HepG2 (cell line): ENCODE data around the gene PIGL. TPM values are rescaled to one million over a fixed set of nuclear protein-coding genes. Genes with fewer than 3 reads are reported as not detected.

Source experiments
- ATAC-seq: fragments of 200-7000 bp; cut with Tn5 transposase; 3 replicates; pipeline ENCODE4 v1.9.1; 2020; ENCODE audit warnings: mild to moderate bottlenecking, moderate library complexity
- BruUV-seq: library from RNA; stranded (reverse); fragments of 400-500 nt; replicated peaks from 2 replicates; lab custom pipeline; 2021; lab: Mats Ljungman, UMichigan
- CTCF ChIA-PET: fragments of 300-600 bp; formaldehyde crosslinking; extraction: SDS; loops from one replicate; lab custom pipeline; 2021; ENCODE audit warnings: low total read pairs, inconsistent platforms, low intra/inter-chr PET ratio; lab: Yijun Ruan, JAX
- POLR2A ChIA-PET: fragments of 350-600 bp; sonication (Branson Sonifier 250); formaldehyde crosslinking; loops from one replicate; lab custom pipeline; 2020; ENCODE audit warnings: antibody characterized with exemption, inconsistent platforms; lab: Yijun Ruan, JAX
- DNase-seq: peaks from one replicate; pipeline ENCODE4 v3.0.0-alpha.2; 2015; ENCODE audit warnings: low spot score
- FAIRE-seq: peaks from 3 replicates; lab custom pipeline; 2011; peaks lifted over from hg19 to GRCh38; lab: Jason Lieb, UNC
- H2AFZ ChIP-seq: one replicate; pipeline ENCODE4 v1.6.1; 2011; ENCODE audit warnings: low read length, inconsistent platforms
- H3K27ac ChIP-seq: fragments of 300-600 bp; 3 replicates; pipeline ENCODE4 v1.8.0; 2011; ENCODE audit warnings: mixed run types, mild to moderate bottlenecking, mixed read lengths, low read length, inconsistent platforms; ENCODE audit not compliant: insufficient read depth; ENCODE audit errors: extremely low read length
- H3K27me3 ChIP-seq, 2 experiments: fragments of 200-600 bp in 1 of 2; 2 replicates in 1 of 2; 3 replicates in 1 of 2; pipeline versions ENCODE4 v1.6.0 to v1.8.0; 2011; ENCODE audit warnings: low read length in 2 of 2, mild to moderate bottlenecking in 2 of 2, moderate library complexity in 2 of 2, inconsistent platforms in 1 of 2; ENCODE audit not compliant: insufficient read depth in 2 of 2, control insufficient read depth in 1 of 2
- H3K36me3 ChIP-seq, 2 experiments: fragments of 200-600 bp in 1 of 2; replicated peaks in 1 of 2; 2 replicates in 1 of 2; 3 replicates in 1 of 2; pipeline versions ENCODE4 v1.5.1 to v1.8.0; 2011; ENCODE audit warnings: low read length in 2 of 2, inconsistent platforms in 1 of 2; ENCODE audit not compliant: insufficient read depth in 2 of 2, control insufficient read depth in 1 of 2
- H3K4me1 ChIP-seq: 2 replicates; pipeline ENCODE4 v1.5.1; 2012; ENCODE audit warnings: low read length, inconsistent platforms; ENCODE audit not compliant: insufficient read depth
- H3K4me2 ChIP-seq: 2 replicates; pipeline ENCODE4 v1.6.0; 2011; ENCODE audit warnings: low read depth, low read length, inconsistent platforms
- H3K4me3 ChIP-seq, 3 experiments: fragments of 200-600 bp in 1 of 3; sonication (generic), shearing (Covaris generic) in 1 of 3; replicated peaks in 1 of 3; 2 replicates each; pipeline ENCODE4 v1.5.1; 2011 to 2016; ENCODE audit warnings: low read length in 3 of 3, inconsistent platforms in 2 of 3, low read depth in 2 of 3, mild to moderate bottlenecking in 2 of 3, control low read depth in 1 of 3, mixed read lengths in 1 of 3; ENCODE audit not compliant: insufficient read depth in 1 of 3
- H3K79me2 ChIP-seq: one replicate; pipeline ENCODE4 v1.6.1; 2011; ENCODE audit warnings: low read length, inconsistent platforms; ENCODE audit not compliant: insufficient read depth
- H3K9ac ChIP-seq: 2 replicates; pipeline ENCODE4 v1.6.0; 2011; ENCODE audit warnings: mild to moderate bottlenecking, low read depth, low read length, inconsistent platforms; ENCODE audit not compliant: insufficient read depth
- H3K9me3 ChIP-seq: 2 replicates; pipeline ENCODE4 v1.5.1; 2012; ENCODE audit warnings: mild to moderate bottlenecking, low read length
- H4K20me1 ChIP-seq: 2 replicates; pipeline ENCODE4 v1.6.0; 2011; ENCODE audit warnings: inconsistent platforms, mild to moderate bottlenecking, low read length, moderate library complexity; ENCODE audit not compliant: insufficient read depth
- ATF7 ChIP-seq, 2 experiments: fragments of 450-650 bp in 1 of 2; sonication (generic) in 1 of 2; formaldehyde crosslinking in 1 of 2; IDR thresholded peaks; 2 replicates each; pipeline versions ENCODE4 v1.4.0 to v1.6.1; 2016 to 2020; ENCODE audit warnings: antibody characterized with exemption in 1 of 2, mild to moderate bottlenecking in 1 of 2, missing genetic modification reagents in 1 of 2
- CEBPB ChIP-seq: IDR thresholded peaks from 2 replicates; pipeline ENCODE4 v1.6.1; 2011; ENCODE audit warnings: low read depth, low read length, improper control_type of control experiment, borderline replicate concordance
- DRAP1 ChIP-seq: IDR thresholded peaks from 2 replicates; pipeline ENCODE4 v1.6.1; 2016; ENCODE audit warnings: missing genetic modification reagents, missing compliant biosample characterization
- ELK4 ChIP-seq: sonication (generic); formaldehyde crosslinking; IDR thresholded peaks from 2 replicates; pipeline ENCODE4 v1.9.0; 2021; ENCODE audit warnings: missing genetic modification reagents, borderline replicate concordance
- GLMP ChIP-seq: sonication (generic); formaldehyde crosslinking; IDR thresholded peaks from 2 replicates; pipeline ENCODE4 v1.9.0; 2021; ENCODE audit warnings: missing genetic modification reagents, mild to moderate bottlenecking, borderline replicate concordance
- KAT2B ChIP-seq: fragments of 150-350 bp; IDR thresholded peaks from 2 replicates; pipeline ENCODE4 v1.6.1; 2014; ENCODE audit warnings: low read depth, low read length, borderline replicate concordance
- NFKB2 ChIP-seq: sonication (generic); formaldehyde crosslinking; IDR thresholded peaks from 2 replicates; pipeline ENCODE4 v1.4.0; 2020; ENCODE audit warnings: missing genetic modification reagents, borderline replicate concordance
- NR2F6 ChIP-seq, 2 experiments: IDR thresholded peaks; 2 replicates each; pipeline ENCODE4 v1.6.1; 2016; ENCODE audit warnings: antibody characterized with exemption in 1 of 2, mild to moderate bottlenecking in 1 of 2
- RNF219 ChIP-seq: sonication (generic); formaldehyde crosslinking; IDR thresholded peaks from 2 replicates; pipeline ENCODE4 v1.5.0; 2020; ENCODE audit warnings: mild to moderate bottlenecking, missing genetic modification reagents
- SCMH1 ChIP-seq: sonication (generic); formaldehyde crosslinking; IDR thresholded peaks from 2 replicates; pipeline ENCODE4 v1.9.0; 2021; ENCODE audit warnings: missing genetic modification reagents, mild to moderate bottlenecking, borderline replicate concordance
- SP140L ChIP-seq: sonication (generic); formaldehyde crosslinking; IDR thresholded peaks from 2 replicates; pipeline ENCODE4 v1.4.0; 2020; ENCODE audit warnings: missing genetic modification reagents, borderline replicate concordance
- XBP1 ChIP-seq: sonication (generic); formaldehyde crosslinking; IDR thresholded peaks from 2 replicates; pipeline ENCODE4 v1.5.0; 2020; ENCODE audit warnings: missing genetic modification reagents
- ZMYM3 ChIP-seq: sonication (generic); formaldehyde crosslinking; IDR thresholded peaks from 2 replicates; pipeline ENCODE4 v1.5.1; 2020; ENCODE audit warnings: mild to moderate bottlenecking, missing genetic modification reagents
- ZNF335 ChIP-seq: sonication (generic); formaldehyde crosslinking; IDR thresholded peaks from 2 replicates; pipeline ENCODE4 v1.4.0; 2020; ENCODE audit warnings: missing genetic modification reagents
- ZNF598 ChIP-seq: sonication (generic); formaldehyde crosslinking; IDR thresholded peaks from 2 replicates; pipeline ENCODE4 v1.5.1; 2020; ENCODE audit warnings: mild to moderate bottlenecking, missing genetic modification reagents, borderline replicate concordance
- ZNF839 ChIP-seq: sonication (generic); formaldehyde crosslinking; IDR thresholded peaks from 2 replicates; pipeline ENCODE4 v1.4.0; 2020; ENCODE audit warnings: missing genetic modification reagents, mild to moderate bottlenecking, borderline replicate concordance
- WGBS: methylation state at CpG from one replicate; pipeline ENCODE4 v1.1.6; 2017; ENCODE audit warnings: low lambda C conversion rate; 5-methylcytosine and 5-hydroxymethylcytosine counted together
- in situ Hi-C: cut with HindIII; loops from 2 replicates; pipeline ENCODE4 v1.10.0; 2017; ENCODE audit warnings: low pct_unique_long_range_greater_than_20kb; ENCODE audit not compliant: extremely low pct_ligation_motif_present
- intact Hi-C: fragments of 100-400 bp; cut with micrococcal nuclease; formaldehyde crosslinking; loops from one replicate; pipeline ENCODE4 v1.10.0; 2022; ENCODE audit not compliant: unreplicated experiment
- polyA plus RNA-seq, 8 experiments: library from polyadenylated mRNA; depleted of rRNA in 3 of 8; stranded (reverse) in 7 of 8; unstranded in 1 of 8; fragments of >200 nt; fragmentation: Illumina TruSeq in 4 of 8; extraction: Trizol in 4 of 8; gene quantifications; 2 replicates each; pipeline versions ENCODE4 v1.2.1 to v1.2.3, GENCODE V29; 2011 to 2016; ENCODE audit warnings: low read depth in 4 of 8, missing spikeins in 1 of 8, mixed read lengths in 1 of 8; ENCODE audit not compliant: insufficient read depth in 1 of 8
- total RNA-seq, 5 experiments: library from RNA; depleted of rRNA; stranded (reverse); fragments of >200 nt; fragmentation: Illumina TruSeq; extraction: Trizol; gene quantifications; 2 replicates each; pipeline ENCODE4 v1.2.3, GENCODE V29; 2016; ENCODE audit warnings: low read depth in 1 of 5

PIGL gene
- total and polyA plus RNA-seq, 2 of the 13 experiments (the other 11 are each of a cell fraction or from before 2014, with no cell fraction given) = 28.5 to 63.8 TPM

DNA sequence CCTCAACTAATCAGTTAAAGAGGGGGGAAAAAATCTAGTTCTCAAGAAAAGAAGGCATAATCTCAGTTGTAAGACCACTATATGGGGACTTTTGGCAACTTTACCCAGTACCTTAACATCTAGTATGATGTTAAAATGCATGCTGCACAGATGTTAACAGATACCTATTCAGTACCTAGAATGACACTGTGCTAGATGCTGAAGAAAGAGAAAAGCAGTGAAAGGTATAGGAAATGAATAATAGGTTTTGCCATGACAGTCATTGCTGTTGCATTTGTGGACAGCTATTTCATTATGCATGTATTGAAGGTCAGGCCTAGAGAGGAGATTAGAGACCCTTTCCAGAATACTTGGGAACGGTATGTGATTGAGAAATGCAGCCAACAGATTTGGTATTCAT is 34.5 kb downstream of the PIGL start:
- Histone ChIP-seq H3K4me1 (peaks cover 90% of the 10 kb centered on the region), H3K4me2 (no peak overlapping the region), H3K9ac (no peak overlapping the region), H3K27me3 (no peaks in the 10 kb centered on the region), H3K27ac (peak overlapping the region; percentile 63), H2AFZ (no peak overlapping the region), H4K20me1 (no peaks in the 10 kb centered on the region), H3K79me2 (peaks cover under 1% of the 10 kb centered on the region), H3K4me3 (no peak overlapping the region), H3K9me3 (no peaks in the 10 kb centered on the region), H3K36me3 (no peaks in the 10 kb centered on the region; a peak in 1 of 5 replicates)
- no peak for ATAC-seq
- FAIRE-seq = no peak
- BruUV-seq = no TSS peak
- CTCF ChIA-PET = no interaction called here
- TF ChIP-seq RNF219 (CRISPR knock-in tag) (no peak), GLMP (no peak), KAT2B (no peak), ZNF839 (no peak), ZMYM3 (no peak), ATF7 (IDR thresholded peaks at IDR 0.05) (no peak), ATF7 (CRISPR knock-in tag; IDR thresholded peaks at IDR 0.05) (no peak), ZNF335 (CRISPR knock-in tag) (no peak), ELK4 (CRISPR knock-in tag) (no peak), DRAP1 (no peak), SP140L (CRISPR knock-in tag) (no peak), XBP1 (CRISPR knock-in tag) (no peak), NR2F6 (IDR thresholded peaks at IDR 0.05) (no peak), NR2F6 (CRISPR knock-in tag; IDR thresholded peaks at IDR 0.05) (no peak), SCMH1 (no peak), CEBPB (no peak), ZNF598 (CRISPR knock-in tag) (no peak), NFKB2 (no peak)
- 94% methylated on average over 1 of the region's 1 CpG for WGBS
- POLR2A ChIA-PET = interaction anchor here (0.9 to 2.6 kb wide), 7 partner anchors 35 to 46 kb away, joined by 3 to 26 read pairs (median 8); partner anchors contain the start of genes NCOR1 and PIGL
- intact Hi-C loops (no loop called here), in situ Hi-C loops (no loop called here)
- no peak for DNase-seq
